Neural progenitor cell (in vitro differentiated cells): Measurements from ENCODE around the gene YAP1.
A peak's percentile ranks its signal among the peaks of the same experiment; 100 is the strongest.

Experiments used
- CTCF ChIP-seq: fragments of 200-600 bp; sonication (generic); IDR thresholded peaks from 2 replicates; pipeline ENCODE4 v1.5.1; 2017; ENCODE audit warnings: antibody characterized with exemption, mild to moderate bottlenecking
- EZH2 ChIP-seq: fragments of 200-600 bp; sonication (generic); IDR thresholded peaks from 2 replicates; pipeline ENCODE4 v1.6.1; 2017; ENCODE audit warnings: antibody characterized with exemption, mild to moderate bottlenecking, moderate library complexity

- TF ChIP-seq CTCF = no peak
- TF ChIP-seq EZH2 = peak; percentile 36
Measured at GRCh38 chr11:102109896-102110760, at the start of gene YAP1.
